Activated CD4-positive, alpha-beta T cell treated with anti-CD3 and anti-CD28 coated beads, Interleukin-10, Interleukin-2, amounts not matched to agents 100 ng/mL and 50 ng/mL, durations not matched to agents 16 hours and 8 hours (primary cell): ENCODE data around the gene BBOF1.
A peak's percentile ranks its signal among the peaks of the same experiment; 100 is the strongest.

Source experiments
- DNase-seq: peaks from one replicate; pipeline ENCODE4 v3.0.0-alpha.2; 2020

Gene BBOF1

GRCh38 chr14:74034572-74034971 is 15.4 kb downstream of the BBOF1 start:
- DNase-seq = no peak

- no peak for DNase-seq
These were observed 16.4 kb downstream of the BBOF1 start for GRCh38 chr14:74035556-74035955.

- peak; percentile 60 for DNase-seq
These were observed 19.1 kb downstream of the BBOF1 start for GRCh38 chr14:74038020-74038859.

- no peak for DNase-seq
These were observed 23.1 kb downstream of the BBOF1 start for GRCh38 chr14:74042296-74042695.

GRCh38 chr14:74045522-74045921 is 26.4 kb downstream of the BBOF1 start:
- no peak for DNase-seq

- DNase-seq = no peak
These were observed 29.1 kb downstream of the BBOF1 start for GRCh38 chr14:74048281-74048680.

- DNase-seq = no peak
These were observed 30.8 kb downstream of the BBOF1 start for GRCh38 chr14:74049876-74050495.

- no peak for DNase-seq
These were observed 43.6 kb downstream of the BBOF1 start for GRCh38 chr14:74062809-74063150.

GRCh38 chr14:74064426-74064825 is 45.3 kb downstream of the BBOF1 start:
- DNase-seq = no peak

- no peak for DNase-seq
These were observed 45.7 kb downstream of the BBOF1 start for GRCh38 chr14:74064883-74065282.

GRCh38 chr14:74065746-74066575 is 46.8 kb downstream of the BBOF1 start:
- no peak for DNase-seq

- no peak for DNase-seq
These were observed 58.3 kb downstream of the BBOF1 start for GRCh38 chr14:74077401-74077800.

GRCh38 chr14:74080820-74081460 is 61.8 kb downstream of the BBOF1 start:
- no peak for DNase-seq

GRCh38 chr14:74081491-74081890 is 62.3 kb downstream of the BBOF1 start:
- DNase-seq = no peak

GRCh38 chr14:74083161-74083560 is 64.0 kb downstream of the BBOF1 start:
- no peak for DNase-seq

GRCh38 chr14:74083784-74084276 is 64.7 kb downstream of the BBOF1 start:
- no peak for DNase-seq

GRCh38 chr14:74084277-74085046 is 65.3 kb downstream of the BBOF1 start, which contains the start of the genes ALDH6A1 and LIN52:
Gene ALDH6A1 (minus strand): TSS chr14:74084453. CDS start chr14:74084394, 59 bp downstream.
Gene LIN52 (plus strand): TSS chr14:74084956. CDS start chr14:74084975, 19 bp downstream.
- peak; percentile 100 for DNase-seq

- DNase-seq = peak; percentile 73
These were observed 66.0 kb downstream of the BBOF1 start for GRCh38 chr14:74085047-74085637.

- peak; percentile 67 for DNase-seq
These were observed 66.7 kb downstream of the BBOF1 start for GRCh38 chr14:74085828-74086227.

- peak; percentile 23 for DNase-seq
These were observed 70.3 kb downstream of the BBOF1 start for GRCh38 chr14:74089251-74090020.

- DNase-seq = no peak
These were observed 86.2 kb downstream of the BBOF1 start for GRCh38 chr14:74105381-74105780.
